ENCODE data around the gene CENPC. TPM values are rescaled to one million over a fixed set of nuclear protein-coding genes. Genes with fewer than 3 reads are reported as not detected.

Gene CENPC, protein sequence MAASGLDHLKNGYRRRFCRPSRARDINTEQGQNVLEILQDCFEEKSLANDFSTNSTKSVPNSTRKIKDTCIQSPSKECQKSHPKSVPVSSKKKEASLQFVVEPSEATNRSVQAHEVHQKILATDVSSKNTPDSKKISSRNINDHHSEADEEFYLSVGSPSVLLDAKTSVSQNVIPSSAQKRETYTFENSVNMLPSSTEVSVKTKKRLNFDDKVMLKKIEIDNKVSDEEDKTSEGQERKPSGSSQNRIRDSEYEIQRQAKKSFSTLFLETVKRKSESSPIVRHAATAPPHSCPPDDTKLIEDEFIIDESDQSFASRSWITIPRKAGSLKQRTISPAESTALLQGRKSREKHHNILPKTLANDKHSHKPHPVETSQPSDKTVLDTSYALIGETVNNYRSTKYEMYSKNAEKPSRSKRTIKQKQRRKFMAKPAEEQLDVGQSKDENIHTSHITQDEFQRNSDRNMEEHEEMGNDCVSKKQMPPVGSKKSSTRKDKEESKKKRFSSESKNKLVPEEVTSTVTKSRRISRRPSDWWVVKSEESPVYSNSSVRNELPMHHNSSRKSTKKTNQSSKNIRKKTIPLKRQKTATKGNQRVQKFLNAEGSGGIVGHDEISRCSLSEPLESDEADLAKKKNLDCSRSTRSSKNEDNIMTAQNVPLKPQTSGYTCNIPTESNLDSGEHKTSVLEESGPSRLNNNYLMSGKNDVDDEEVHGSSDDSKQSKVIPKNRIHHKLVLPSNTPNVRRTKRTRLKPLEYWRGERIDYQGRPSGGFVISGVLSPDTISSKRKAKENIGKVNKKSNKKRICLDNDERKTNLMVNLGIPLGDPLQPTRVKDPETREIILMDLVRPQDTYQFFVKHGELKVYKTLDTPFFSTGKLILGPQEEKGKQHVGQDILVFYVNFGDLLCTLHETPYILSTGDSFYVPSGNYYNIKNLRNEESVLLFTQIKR
- total RNA-seq, result 26.9 to 28.4 TPM (median 27.6 TPM) in 3 replicates

DNA sequence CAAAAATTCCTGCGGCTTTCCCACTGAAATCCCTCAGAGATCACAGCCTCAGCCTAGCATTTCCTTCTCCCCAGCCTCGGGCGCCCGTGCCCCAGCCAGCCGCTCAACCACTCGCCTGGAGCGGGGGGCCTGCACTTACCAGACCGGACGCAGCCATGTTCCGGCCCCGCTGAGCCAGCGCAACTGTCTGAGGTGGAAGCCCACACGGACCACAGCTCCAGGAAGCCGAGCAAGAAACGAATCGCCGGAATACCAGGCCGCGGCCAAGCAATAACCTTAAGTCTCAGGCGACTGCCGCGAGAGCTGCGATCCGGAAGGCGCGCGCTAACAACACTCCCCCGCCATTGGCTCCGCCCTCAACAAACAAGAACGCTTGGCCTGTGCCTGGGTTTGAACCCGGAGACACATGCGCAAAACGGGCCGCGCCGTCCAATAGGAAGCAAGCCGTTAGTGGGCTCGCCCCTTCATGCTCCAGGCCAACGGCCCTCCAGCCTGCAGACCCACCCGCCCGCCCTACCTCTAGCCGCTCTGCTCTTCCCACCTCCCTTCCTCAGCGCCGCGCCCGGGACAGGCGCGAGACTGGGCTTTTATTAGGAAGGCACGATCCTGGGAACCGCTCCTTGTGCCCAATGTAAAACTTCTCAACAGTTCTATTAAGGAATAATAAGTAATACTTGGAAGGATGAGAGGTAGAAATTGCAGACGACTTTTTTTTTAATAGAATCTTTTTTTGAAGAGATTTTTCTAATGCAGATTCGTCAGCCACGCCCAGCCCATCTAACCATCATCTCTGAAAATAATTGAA lies at the start of gene CENPC:
CENPC (minus strand) TSS at position 305 of the 805 bp plus-strand sequence; CDS start at position 157, 148 bp downstream.
- peaks cover 10% of the 10 kb centered on the region for H3K36me3 Mint-ChIP-seq

GRCh38 chr4:67593741-67594175 lies 48.5 kb upstream of the CENPC start:
- Mint-ChIP-seq H3K4me1 (no peaks in the 10 kb centered on the region), H3K27ac (no peak overlapping the region), H3K36me3 (no peaks in the 10 kb centered on the region), H3K9me3 (peaks cover 15% of the 10 kb centered on the region), H3K4me3 (no peak overlapping the region), H3K27me3 (ENCODE audit: low read depth) (peaks cover 11% of the 10 kb centered on the region)
- DNase-seq (ENCODE audit: low spot score in 2 of 2, unreplicated experiment in 2 of 2), result no peak
- TF ChIP-seq, protein P1, sequence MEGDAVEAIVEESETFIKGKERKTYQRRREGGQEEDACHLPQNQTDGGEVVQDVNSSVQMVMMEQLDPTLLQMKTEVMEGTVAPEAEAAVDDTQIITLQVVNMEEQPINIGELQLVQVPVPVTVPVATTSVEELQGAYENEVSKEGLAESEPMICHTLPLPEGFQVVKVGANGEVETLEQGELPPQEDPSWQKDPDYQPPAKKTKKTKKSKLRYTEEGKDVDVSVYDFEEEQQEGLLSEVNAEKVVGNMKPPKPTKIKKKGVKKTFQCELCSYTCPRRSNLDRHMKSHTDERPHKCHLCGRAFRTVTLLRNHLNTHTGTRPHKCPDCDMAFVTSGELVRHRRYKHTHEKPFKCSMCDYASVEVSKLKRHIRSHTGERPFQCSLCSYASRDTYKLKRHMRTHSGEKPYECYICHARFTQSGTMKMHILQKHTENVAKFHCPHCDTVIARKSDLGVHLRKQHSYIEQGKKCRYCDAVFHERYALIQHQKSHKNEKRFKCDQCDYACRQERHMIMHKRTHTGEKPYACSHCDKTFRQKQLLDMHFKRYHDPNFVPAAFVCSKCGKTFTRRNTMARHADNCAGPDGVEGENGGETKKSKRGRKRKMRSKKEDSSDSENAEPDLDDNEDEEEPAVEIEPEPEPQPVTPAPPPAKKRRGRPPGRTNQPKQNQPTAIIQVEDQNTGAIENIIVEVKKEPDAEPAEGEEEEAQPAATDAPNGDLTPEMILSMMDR (IDR thresholded peaks at IDR 0.05; ENCODE audit: unreplicated experiment), result no peak

More for the DNA sequence above, at the start of gene CENPC:
- Mint-ChIP-seq H3K4me3 (peak within 1 kb of the TSS; percentile 98), H3K9me3 (no peaks in the 10 kb centered on the region), H3K4me1 (peaks cover 18% of the 10 kb centered on the region), H3K27ac (peak within 1 kb of the TSS; percentile 99), H3K27me3 (ENCODE audit: low read depth) (no peaks in the 10 kb centered on the region)
- peak; percentile 81 to 90 for DNase-seq (ENCODE audit: low spot score in 2 of 2, unreplicated experiment in 2 of 2)
- TF ChIP-seq, protein P1 (IDR thresholded peaks at IDR 0.05; ENCODE audit: unreplicated experiment), result no peak

DNA sequence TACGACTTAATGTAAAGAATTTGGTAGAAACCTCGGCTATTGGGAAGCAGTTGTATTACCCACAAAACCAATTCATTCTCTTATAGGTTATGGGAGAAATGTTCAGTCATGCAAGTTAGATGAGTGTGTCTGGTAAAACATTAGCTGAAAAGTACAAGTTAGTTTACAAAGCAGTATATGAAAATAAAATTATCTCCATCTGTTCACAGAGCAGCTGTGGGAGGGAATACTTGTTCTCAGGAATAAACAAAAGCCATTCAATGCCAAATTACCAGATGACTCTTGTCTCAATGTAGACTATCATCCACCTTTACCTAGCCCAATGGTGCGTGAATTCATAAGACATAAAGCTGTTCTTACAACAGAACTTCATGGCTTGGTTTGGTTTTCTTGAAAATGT lies 41.9 kb upstream of the CENPC start:
- Mint-ChIP-seq H3K9me3 (no peaks in the 10 kb centered on the region), H3K36me3 (no peaks in the 10 kb centered on the region), H3K27ac (no peak overlapping the region), H3K4me3 (no peak overlapping the region), H3K27me3 (ENCODE audit: low read depth) (peaks cover 11% of the 10 kb centered on the region), H3K4me1 (no peaks in the 10 kb centered on the region)
- TF ChIP-seq, protein P1 (IDR thresholded peaks at IDR 0.05; ENCODE audit: unreplicated experiment), result no peak
- DNase-seq (ENCODE audit: low spot score in 2 of 2, unreplicated experiment in 2 of 2), result no peak

- Mint-ChIP-seq H3K9me3 (no peaks in the 10 kb centered on the region), H3K4me3 (no peak overlapping the region), H3K36me3 (no peaks in the 10 kb centered on the region), H3K27ac (no peak overlapping the region), H3K27me3 (ENCODE audit: low read depth) (peaks cover 3% of the 10 kb centered on the region), H3K4me1 (no peaks in the 10 kb centered on the region)
- TF ChIP-seq, protein P1 (IDR thresholded peaks at IDR 0.05; ENCODE audit: unreplicated experiment), result no peak
- DNase-seq (ENCODE audit: low spot score in 2 of 2, unreplicated experiment in 2 of 2), result no peak
These were observed 39.2 kb upstream of the CENPC start for GRCh38 chr4:67584496-67584895.

GRCh38 chr4:67581913-67582312 lies 36.6 kb upstream of the CENPC start:
- Mint-ChIP-seq H3K36me3 (no peaks in the 10 kb centered on the region), H3K4me1 (no peaks in the 10 kb centered on the region), H3K4me3 (no peak overlapping the region), H3K27me3 (ENCODE audit: low read depth) (peaks cover 3% of the 10 kb centered on the region), H3K27ac (no peak overlapping the region), H3K9me3 (no peaks in the 10 kb centered on the region)
- no peak for DNase-seq (ENCODE audit: low spot score in 2 of 2, unreplicated experiment in 2 of 2)
- TF ChIP-seq, protein P1 (IDR thresholded peaks at IDR 0.05; ENCODE audit: unreplicated experiment), result no peak
